Left ventricle myocardium inferior (tissue), 1 donor: ENCODE data around the gene TMEM175. TPM values are rescaled to one million over a fixed set of nuclear protein-coding genes. Genes with fewer than 3 reads are reported as not detected.
A peak's percentile ranks its signal among the peaks of the same experiment; 100 is the strongest.

Source experiments
- DNase-seq: peaks from one replicate; pipeline ENCODE4 v3.0.0-alpha.2; 2020
- H3K27ac ChIP-seq: fragments of 200-600 bp; replicated peaks from 2 replicates; pipeline ENCODE4 v1.8.0; 2021
- H3K27me3 ChIP-seq: fragments of 200-600 bp; 2 replicates; pipeline ENCODE4 v1.8.0; 2021; ENCODE audit warnings: low read depth
- H3K36me3 ChIP-seq: fragments of 200-600 bp; 2 replicates; pipeline ENCODE4 v1.8.0; 2021
- H3K4me1 ChIP-seq: fragments of 200-600 bp; 2 replicates; pipeline ENCODE4 v1.8.0; 2021
- H3K4me3 ChIP-seq: fragments of 200-600 bp; 2 replicates; pipeline ENCODE4 v1.8.0; 2021; ENCODE audit warnings: mild to moderate bottlenecking, moderate library complexity
- H3K9me3 ChIP-seq: fragments of 200-600 bp; replicated peaks from 2 replicates; pipeline ENCODE4 v1.8.0; 2021
- CTCF ChIP-seq: fragments of 200-600 bp; IDR thresholded peaks from 2 replicates; pipeline ENCODE4 v1.8.0; 2021; ENCODE audit warnings: antibody characterized with exemption, mild to moderate bottlenecking, borderline replicate concordance
- intact Hi-C: fragments of 100-400 bp; cut with micrococcal nuclease; formaldehyde crosslinking; loops from one replicate; pipeline ENCODE4 v1.11.0; 2022
- total RNA-seq: library from RNA; stranded (reverse); fragmentation: NEBNext Ultra II Directional; extraction: Animal tissue kit (Norgen Biotek cat#: 25700); gene quantifications from one replicate; pipeline ENCODE4 v1.2.1, GENCODE V29; 2021
- donor health status: DM: no; HTN: yes; CAD: no; lungs with severe emphysema.

The TMEM175 gene
- total RNA-seq, 1 donor from 2014 or later: 20.3 TPM

GRCh38 chr4:985123-985830, 53.0 kb downstream of the TMEM175 start:
- H3K27ac ChIP-seq: no peak overlapping the region
- peaks cover 3% of the 10 kb centered on the region for H3K36me3 ChIP-seq
- peaks cover 36% of the 10 kb centered on the region for H3K4me1 ChIP-seq
- peak; percentile 80 for DNase-seq
- no peak for TF ChIP-seq CTCF
- H3K27me3 ChIP-seq: no peaks in the 10 kb centered on the region
- peak overlapping the region; percentile 49 for H3K4me3 ChIP-seq
- intact Hi-C loops: no loop called here
- H3K9me3 ChIP-seq: no peaks in the 10 kb centered on the region

GRCh38 chr4:986428-986878, 54.2 kb downstream of the TMEM175 start:
- intact Hi-C loops: no loop called here
- Histone ChIP-seq H3K27me3 (no peaks in the 10 kb centered on the region), H3K4me1 (peaks cover 36% of the 10 kb centered on the region), H3K36me3 (peaks cover 9% of the 10 kb centered on the region), H3K27ac (peak overlapping the region; percentile 62), H3K4me3 (peak overlapping the region; percentile 81), H3K9me3 (no peaks in the 10 kb centered on the region)
- no peak for TF ChIP-seq CTCF
- no peak for DNase-seq

- no peaks in the 10 kb centered on the region for H3K9me3 ChIP-seq
- peak; percentile 57 for TF ChIP-seq CTCF
- intact Hi-C loops: no loop called here
- peaks cover 9% of the 10 kb centered on the region for H3K36me3 ChIP-seq
- H3K27ac ChIP-seq: peak within 1 kb of the TSS; percentile 62
- no peaks in the 10 kb centered on the region for H3K27me3 ChIP-seq
- DNase-seq: peak; percentile 84
- peak within 1 kb of the TSS; percentile 81 for H3K4me3 ChIP-seq
- H3K4me1 ChIP-seq: peaks cover 36% of the 10 kb centered on the region
Observed at GRCh38 chr4:986879-987623, 54.8 kb downstream of the TMEM175 start, which contains the start of gene IDUA. Gene IDUA, plus strand, starts transcription at chr4:987044. Its CDS starts 41 bp downstream, at chr4:987085.

- H3K36me3 ChIP-seq: peaks cover 9% of the 10 kb centered on the region
- H3K9me3 ChIP-seq: no peaks in the 10 kb centered on the region
- H3K27ac ChIP-seq: peak overlapping the region; percentile 62
- H3K4me1 ChIP-seq: peaks cover 36% of the 10 kb centered on the region
- H3K27me3 ChIP-seq: no peaks in the 10 kb centered on the region
- peak overlapping the region; percentile 81 for H3K4me3 ChIP-seq
- TF ChIP-seq CTCF: no peak
- no peak for DNase-seq
- intact Hi-C loops: no loop called here
Observed at GRCh38 chr4:987624-988513, 55.6 kb downstream of the TMEM175 start.
